IMR-90 (cell line): ENCODE measurements around the gene NR6A1. TPM values are rescaled to one million over a fixed set of nuclear protein-coding genes. Genes with fewer than 3 reads are reported as not detected.
A peak's percentile ranks its signal among the peaks of the same experiment; 100 is the strongest.

Experiments used
- ATAC-seq: fragments of 200-7000 bp; cut with Tn5 transposase; 2 replicates; pipeline ENCODE4 v1.9.1; 2020; ENCODE audit warnings: low read depth, mild to moderate bottlenecking, moderate library complexity
- BruUV-seq: library from RNA; stranded (reverse); fragments of 400-500 nt; replicated peaks from 2 replicates; lab custom pipeline; 2021; lab: Mats Ljungman, UMichigan
- CTCF ChIA-PET: fragments of 300-600 bp; formaldehyde crosslinking; extraction: SDS; loops from one replicate; lab custom pipeline; 2021; ENCODE audit warnings: antibody characterized with exemption; lab: Yijun Ruan, JAX
- POLR2A ChIA-PET: fragments of 300-600 bp; sonication (Branson Sonifier 250); formaldehyde crosslinking; loops from one replicate; lab custom pipeline; 2022; ENCODE audit warnings: antibody characterized with exemption; ENCODE audit not compliant: unreplicated experiment; lab: Charles Lee
- DNase-seq: peaks from one replicate; pipeline ENCODE4 v3.0.0; 2013
- H2AFZ ChIP-seq: replicated peaks from 2 replicates; pipeline ENCODE3; 2013; ENCODE audit warnings: low read length, mild to moderate bottlenecking; ENCODE audit not compliant: poor library complexity
- H2AK5ac ChIP-seq: 2 replicates; pipeline ENCODE4 v1.6.1; 2013; ENCODE audit warnings: low read depth, low read length, inconsistent platforms
- H2AK9ac ChIP-seq: replicated peaks from 2 replicates; pipeline ENCODE3; 2013; ENCODE audit warnings: mild to moderate bottlenecking, low read depth, low read length, moderate library complexity; ENCODE audit not compliant: poor library complexity
- H2BK120ac ChIP-seq: 2 replicates; pipeline ENCODE4 v1.6.1; 2013; ENCODE audit warnings: low read depth, low read length, inconsistent platforms
- H2BK15ac ChIP-seq: 3 replicates; pipeline ENCODE4 v1.6.1; 2013; ENCODE audit warnings: low read depth, low read length, inconsistent platforms
- H2BK20ac ChIP-seq: 2 replicates; pipeline ENCODE4 v1.6.1; 2013; ENCODE audit warnings: low read depth, mild to moderate bottlenecking, inconsistent platforms, low read length, moderate library complexity
- H2BK5ac ChIP-seq: 2 replicates; pipeline ENCODE4 v1.6.1; 2013; ENCODE audit warnings: mild to moderate bottlenecking, low read depth, low read length, inconsistent platforms; ENCODE audit not compliant: poor library complexity, severe bottlenecking
- H3K14ac ChIP-seq: replicated peaks from 2 replicates; pipeline ENCODE4 v1.6.1; 2013; ENCODE audit warnings: low read depth, low read length, inconsistent platforms
- H3K18ac ChIP-seq: 2 replicates; pipeline ENCODE4 v1.6.1; 2013; ENCODE audit warnings: low read depth, low read length, control low read depth
- H3K23ac ChIP-seq: 2 replicates; pipeline ENCODE4 v1.6.1; 2013; ENCODE audit warnings: low read depth, low read length, inconsistent platforms
- H3K27ac ChIP-seq: 2 replicates; pipeline ENCODE4 v1.5.1; 2013; ENCODE audit warnings: mild to moderate bottlenecking, control low read depth, low read length; ENCODE audit not compliant: insufficient read depth
- H3K27me3 ChIP-seq: 2 replicates; pipeline ENCODE4 v1.6.1; 2013; ENCODE audit warnings: low read length; ENCODE audit not compliant: control insufficient read depth, insufficient read depth
- H3K36me3 ChIP-seq: 2 replicates; pipeline ENCODE4 v1.6.1; 2013; ENCODE audit warnings: low read length, mixed read lengths; ENCODE audit not compliant: control insufficient read depth, insufficient read depth
- H3K4ac ChIP-seq: 2 replicates; pipeline ENCODE4 v1.6.1; 2013; ENCODE audit warnings: low read depth, low read length, inconsistent platforms
- H3K4me1 ChIP-seq: 2 replicates; pipeline ENCODE4 v1.6.1; 2013; ENCODE audit warnings: low read length, mixed read lengths; ENCODE audit not compliant: control insufficient read depth, insufficient read depth
- H3K4me2 ChIP-seq: 2 replicates; pipeline ENCODE4 v1.6.1; 2013; ENCODE audit warnings: low read depth, mild to moderate bottlenecking, control low read depth, low read length, moderate library complexity
- H3K4me3 ChIP-seq: 2 replicates; pipeline ENCODE4 v1.5.1; 2013; ENCODE audit warnings: low read depth, mild to moderate bottlenecking, control low read depth, low read length, moderate library complexity; ENCODE audit not compliant: insufficient read depth
- H3K56ac ChIP-seq: 2 replicates; pipeline ENCODE4 v1.6.1; 2013; ENCODE audit warnings: low read length, inconsistent platforms; ENCODE audit not compliant: insufficient read depth; ENCODE audit errors: extremely low read depth
- H3K79me1 ChIP-seq, 2 experiments: 2 replicates each; pipeline ENCODE4 v1.6.1; 2013; ENCODE audit warnings: low read length in 2 of 2, inconsistent platforms in 1 of 2, low read depth in 1 of 2
- H3K9ac ChIP-seq: 2 replicates; pipeline ENCODE4 v1.6.1; 2013; ENCODE audit warnings: low read depth, low read length, control low read depth
- H3K9me1 ChIP-seq: 2 replicates; pipeline ENCODE4 v1.6.1; 2013; ENCODE audit warnings: low read length, inconsistent platforms; ENCODE audit not compliant: insufficient read depth
- H3K9me3 ChIP-seq: 2 replicates; pipeline ENCODE4 v1.6.1; 2013; ENCODE audit warnings: low read length; ENCODE audit not compliant: control insufficient read depth, insufficient read depth
- H4K20me1 ChIP-seq: 2 replicates; pipeline ENCODE4 v1.6.1; 2013; ENCODE audit warnings: low read length, inconsistent platforms; ENCODE audit not compliant: insufficient read depth
- H4K5ac ChIP-seq: 2 replicates; pipeline ENCODE4 v1.6.1; 2013; ENCODE audit warnings: mild to moderate bottlenecking, low read depth, low read length, control low read depth
- H4K8ac ChIP-seq, 2 experiments: 2 replicates each; pipeline ENCODE4 v1.6.1; 2013; ENCODE audit warnings: low read depth in 2 of 2, low read length in 2 of 2, control low read depth in 1 of 2, inconsistent platforms in 1 of 2
- H4K91ac ChIP-seq: 2 replicates; pipeline ENCODE4 v1.6.1; 2013; ENCODE audit warnings: low read depth, low read length, inconsistent platforms; ENCODE audit not compliant: insufficient read depth
- BHLHE40 ChIP-seq: fragments of 150-350 bp; IDR thresholded peaks from 2 replicates; pipeline ENCODE4 v1.6.1; 2016; ENCODE audit warnings: mild to moderate bottlenecking, low read depth, low read length
- CEBPB ChIP-seq: IDR thresholded peaks from 2 replicates; pipeline ENCODE4 v1.6.1; 2012; ENCODE audit warnings: low read depth, low read length, improper control_type of control experiment
- CTCF ChIP-seq: conservative IDR thresholded peaks from 2 replicates; pipeline ENCODE4 v1.5.1; 2012; ENCODE audit warnings: mild to moderate bottlenecking, low read depth, low read length, improper control_type of control experiment
- ELK1 ChIP-seq: fragments of 150-350 bp; IDR thresholded peaks from 2 replicates; pipeline ENCODE4 v1.6.1; 2016; ENCODE audit warnings: low read depth, mild to moderate bottlenecking, low read length, moderate library complexity, borderline replicate concordance
- FOS ChIP-seq: fragments of 150-350 bp; IDR thresholded peaks from 2 replicates; pipeline ENCODE4 v1.6.1; 2016; ENCODE audit warnings: low read depth, low read length
- MAFK ChIP-seq: IDR thresholded peaks from 2 replicates; pipeline ENCODE4 v1.6.1; 2012; ENCODE audit warnings: low read depth, low read length, improper control_type of control experiment
- MAZ ChIP-seq: IDR thresholded peaks from 2 replicates; pipeline ENCODE4 v1.6.1; 2012; ENCODE audit warnings: low read depth, mild to moderate bottlenecking, low read length, improper control_type of control experiment, moderate library complexity, borderline replicate concordance
- MXI1 ChIP-seq: IDR thresholded peaks from 2 replicates; pipeline ENCODE4 v1.6.1; 2012; ENCODE audit warnings: low read depth, mild to moderate bottlenecking, low read length, moderate library complexity, borderline replicate concordance
- NFE2L2 ChIP-seq: fragments of 150-350 bp; IDR thresholded peaks from 2 replicates; pipeline ENCODE4 v1.6.1; 2016; ENCODE audit warnings: low read depth, mild to moderate bottlenecking, low read length
- POLR2A ChIP-seq: IDR thresholded peaks from 2 replicates; pipeline ENCODE4 v1.6.1; 2012; ENCODE audit warnings: mild to moderate bottlenecking, low read depth, low read length
- RAD21 ChIP-seq: IDR thresholded peaks from 2 replicates; pipeline ENCODE4 v1.6.1; 2012; ENCODE audit warnings: low read length, improper control_type of control experiment
- RCOR1 ChIP-seq: IDR thresholded peaks from 2 replicates; pipeline ENCODE4 v1.6.1; 2012; ENCODE audit warnings: mild to moderate bottlenecking, low read length, improper control_type of control experiment; ENCODE audit not compliant: insufficient replicate concordance
- RFX5 ChIP-seq: IDR thresholded peaks from 2 replicates; pipeline ENCODE4 v1.8.0; 2012; ENCODE audit warnings: low read depth, mild to moderate bottlenecking, low read length, moderate library complexity
- SMC3 ChIP-seq: fragments of 150-350 bp; IDR thresholded peaks from 2 replicates; pipeline ENCODE4 v1.6.1; 2016; ENCODE audit warnings: low read depth, mild to moderate bottlenecking, antibody characterized with exemption, low read length, moderate library complexity
- USF2 ChIP-seq: fragments of 150-350 bp; IDR thresholded peaks from 2 replicates; pipeline ENCODE4 v1.6.1; 2017; ENCODE audit warnings: mild to moderate bottlenecking, antibody characterized with exemption, low read length, low read depth
- WGBS, 2 experiments: methylation state at CpG; one replicate each; pipeline versions ENCODE4 v1.1.5 to v1.1.7; 2013; ENCODE audit warnings: missing lambda C conversion rate in 2 of 2; ENCODE audit not compliant: insufficient read length in 1 of 2; ENCODE audit errors: extremely low coverage in 2 of 2; 5-methylcytosine and 5-hydroxymethylcytosine counted together
- dilution Hi-C: fragments of 300-500 bp; cut with HindIII; formaldehyde crosslinking; loops from one replicate; pipeline ENCODE4 v1.14.3; 2018; ENCODE audit warnings: low sequenced_read_pairs; ENCODE audit not compliant: unreplicated experiment
- in situ Hi-C: fragments of 300-500 bp; cut with MboI; formaldehyde crosslinking; loops from 3 replicates; pipeline ENCODE4 v1.14.3; 2019; ENCODE audit warnings: low sequenced_read_pairs, inconsistent platforms, mixed read lengths
- intact Hi-C: fragments of 100-400 bp; cut with micrococcal nuclease; formaldehyde crosslinking; loops from 2 replicates; pipeline ENCODE4 v1.10.0; 2022
- polyA plus RNA-seq, 3 experiments: library from polyadenylated mRNA; depleted of rRNA; stranded (reverse); fragments of >200 nt; gene quantifications; 2 replicates each; pipeline ENCODE4 v1.2.3, GENCODE V29; 2012; ENCODE audit warnings: low replicate concordance in 1 of 3
- total RNA-seq: library from RNA; depleted of rRNA; stranded (reverse); fragments of >200 nt; gene quantifications from 2 replicates; pipeline ENCODE4 v1.2.3, GENCODE V29; 2012

NR6A1 gene
- total and polyA plus RNA-seq, 2 of the 4 experiments (the other 2 are of a cell fraction) = 0.14 to 0.36 TPM

GRCh38 chr9:124768750-124769548 lies 2.2 kb downstream of the NR6A1 start:
- WGBS, 2 experiments = 5% methylated on average over 3 of the region's 11 CpGs; no CpG with 5 or more reads in 1 of the 2 experiments
- ATAC-seq = no peak
- BruUV-seq = no TSS peak
- Histone ChIP-seq H3K23ac (peak overlapping the region; percentile 87), H2BK5ac (no peak overlapping the region), H3K36me3 (no peaks in the 10 kb centered on the region), H3K56ac (no peak overlapping the region), H3K4me1 (peaks cover 2% of the 10 kb centered on the region; the same call in 1 of the 2 replicates), H3K27me3 (peaks cover 57% of the 10 kb centered on the region), H4K20me1 (peaks cover 12% of the 10 kb centered on the region), H2AK9ac (no peak overlapping the region), H4K5ac (no peak overlapping the region), H2BK20ac (no peak overlapping the region), H3K9ac (no peak overlapping the region), H3K79me1 (no peaks in the 10 kb centered on the region), H2AK5ac (no peak overlapping the region), H2AFZ (no peak overlapping the region), H3K4me2 (no peak overlapping the region), H2BK120ac (no peak overlapping the region), H3K27ac (no peak overlapping the region), H2BK15ac (no peak overlapping the region), H3K9me1 (no peaks in the 10 kb centered on the region), H3K4me3 (no peak overlapping the region), H3K18ac (no peak overlapping the region), H3K9me3 (no peaks in the 10 kb centered on the region), H3K14ac (no peak overlapping the region), H3K4ac (no peak overlapping the region), H4K8ac (no peak overlapping the region), H4K91ac (no peak overlapping the region)
- POLR2A ChIA-PET = interaction anchor here (0.6 kb wide), 1 partner anchor 88 kb away, joined by 4 read pairs; no protein-coding TSS in a partner anchor
- dilution Hi-C loops (no loop called here), intact Hi-C loops (no loop called here), in situ Hi-C loops (no loop called here)
- DNase-seq = no peak
- CTCF ChIA-PET = interaction anchor here (0.6 to 9.5 kb wide), 3 partner anchors 45 to 1173 kb away, joined by 3 to 165 read pairs (median 3); partner anchors contain the start of gene WDR38
- no peak for TF ChIP-seq ELK1
- TF ChIP-seq SMC3 = no peak
- no peak for TF ChIP-seq BHLHE40
- no peak for TF ChIP-seq RAD21
- no peak for TF ChIP-seq RCOR1
- no peak for TF ChIP-seq MAFK
- TF ChIP-seq CTCF = no peak
- no peak for TF ChIP-seq RFX5
- TF ChIP-seq MAZ = no peak
- no peak for TF ChIP-seq MXI1
- no peak for TF ChIP-seq CEBPB
- TF ChIP-seq USF2 = no peak
- TF ChIP-seq FOS = no peak
- TF ChIP-seq NFE2L2 = no peak
- no peak for TF ChIP-seq POLR2A
